NCI-H510A (cell line): ENCODE results near the gene DSTN.

ENCODE experiments used
- DNase-seq: peaks from one replicate; lab custom pipeline; 2025; lab: John Stamatoyannopoulos, UW

Gene DSTN

GRCh38 chr20:17637413-17637780 is 67.5 kb downstream of the DSTN start:
- DNase-seq, result no peak

DNA sequence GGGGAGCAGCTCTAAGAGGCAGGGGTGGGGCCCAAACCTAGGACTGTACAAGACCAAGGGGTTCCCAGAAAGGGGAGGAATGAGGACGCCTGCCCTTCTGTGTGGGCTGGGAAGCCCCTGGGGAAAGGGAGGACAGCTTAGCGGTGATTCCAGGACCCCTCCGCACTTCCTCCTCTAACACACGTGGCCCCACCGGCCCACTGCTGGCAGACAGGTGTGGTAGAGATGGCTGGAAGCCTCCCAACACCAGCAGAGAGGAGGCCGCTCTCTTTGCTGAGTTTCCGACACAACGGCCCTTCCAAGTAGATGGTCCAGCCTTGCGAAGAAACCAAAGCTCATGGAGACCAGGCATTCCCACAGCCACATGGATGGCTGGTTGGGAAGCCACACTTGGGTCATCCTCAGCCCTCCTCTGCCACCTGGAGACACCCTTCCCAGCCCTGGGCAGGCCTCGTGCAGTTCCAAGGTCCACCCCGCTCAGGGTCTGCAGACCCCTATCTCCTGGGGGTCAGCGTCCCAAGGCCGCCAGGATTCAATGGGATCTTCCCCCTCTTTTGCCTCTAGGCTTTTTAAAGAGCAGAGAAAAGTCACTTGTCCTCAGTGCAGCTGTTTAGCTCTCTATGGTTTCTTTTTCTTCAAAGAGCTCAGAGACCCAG is 68.2 kb downstream of the DSTN start:
- no peak for DNase-seq

DNA sequence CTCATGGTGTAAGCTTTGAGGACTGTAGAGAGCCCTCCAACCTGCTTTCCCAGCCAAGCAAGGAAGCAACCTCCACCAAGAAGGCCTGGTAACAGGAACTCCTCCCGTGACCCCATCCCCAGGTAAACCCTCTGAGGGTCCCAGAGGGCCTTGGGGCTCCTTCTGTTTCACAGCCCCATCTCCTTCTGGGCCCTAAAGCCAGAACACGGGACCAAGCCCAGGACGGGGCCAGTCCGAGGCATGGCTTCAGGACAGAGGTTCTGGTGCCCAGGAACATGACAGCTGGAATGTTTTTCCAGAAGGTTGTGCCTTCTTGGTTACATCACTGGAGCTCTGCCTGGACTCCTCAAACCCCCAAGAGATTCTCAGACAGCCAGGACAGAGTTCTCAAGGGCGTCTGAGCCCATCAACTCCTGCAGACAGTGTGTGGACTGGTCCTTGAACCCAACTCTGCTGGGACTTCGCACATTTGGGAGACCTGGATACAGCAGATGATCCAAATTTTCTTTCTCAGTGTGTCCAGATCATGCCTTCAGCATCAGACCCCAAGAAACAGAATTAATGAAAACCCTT is 69.0 kb downstream of the DSTN start:
- no peak for DNase-seq

GRCh38 chr20:17640146-17640874 is 70.4 kb downstream of the DSTN start:
- no peak for DNase-seq

DNA sequence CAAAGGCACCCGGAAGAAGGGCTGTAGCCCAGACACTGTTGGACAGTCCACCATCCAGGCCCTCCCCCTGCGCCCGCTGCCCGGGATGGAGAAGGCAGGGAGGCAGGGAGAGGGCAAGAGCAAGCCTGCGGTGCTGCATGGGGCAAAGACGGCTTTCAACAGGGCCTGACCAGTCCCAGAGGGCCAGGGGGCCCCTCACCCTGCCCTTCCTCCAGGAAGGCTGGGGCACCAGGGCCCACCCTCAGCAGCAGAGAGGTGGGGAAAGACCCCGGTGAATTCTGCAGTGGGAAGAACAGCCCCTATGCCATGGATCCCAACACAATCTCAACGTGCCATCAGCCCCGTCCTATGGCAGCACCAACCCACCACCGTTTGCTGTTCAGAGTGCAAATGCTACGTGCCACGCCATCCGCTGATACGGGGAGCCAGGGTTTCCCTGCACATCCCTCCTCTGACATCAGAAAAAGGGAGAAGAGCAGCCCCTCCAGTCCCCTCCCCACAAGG is 71.1 kb downstream of the DSTN start:
- no peak for DNase-seq

DNA sequence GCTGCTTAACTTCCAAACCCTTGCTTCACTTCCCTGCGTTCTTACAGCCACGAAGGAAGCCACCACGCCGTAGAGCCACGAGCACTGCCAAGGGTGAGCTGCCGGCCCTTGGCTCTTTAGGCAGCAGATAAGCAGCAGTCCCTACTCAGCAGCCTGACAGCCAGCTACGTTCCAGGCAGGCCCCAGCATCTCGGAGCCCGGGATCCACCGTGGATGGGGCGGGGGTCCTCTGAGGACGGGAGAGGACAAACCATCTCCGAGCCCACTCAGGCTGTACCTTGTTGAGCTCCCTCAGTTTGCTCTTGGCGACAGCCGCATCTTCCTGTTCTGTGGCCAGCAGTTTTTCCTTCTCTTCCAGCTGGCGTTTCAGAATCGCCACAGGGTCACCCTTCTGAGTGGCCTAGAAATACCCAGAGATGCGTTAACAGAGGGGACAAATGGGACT is 71.7 kb downstream of the DSTN start:
- DNase-seq, result no peak

- DNase-seq, result no peak
These were observed 72.1 kb downstream of the DSTN start for GRCh38 chr20:17641993-17642392.

DNA sequence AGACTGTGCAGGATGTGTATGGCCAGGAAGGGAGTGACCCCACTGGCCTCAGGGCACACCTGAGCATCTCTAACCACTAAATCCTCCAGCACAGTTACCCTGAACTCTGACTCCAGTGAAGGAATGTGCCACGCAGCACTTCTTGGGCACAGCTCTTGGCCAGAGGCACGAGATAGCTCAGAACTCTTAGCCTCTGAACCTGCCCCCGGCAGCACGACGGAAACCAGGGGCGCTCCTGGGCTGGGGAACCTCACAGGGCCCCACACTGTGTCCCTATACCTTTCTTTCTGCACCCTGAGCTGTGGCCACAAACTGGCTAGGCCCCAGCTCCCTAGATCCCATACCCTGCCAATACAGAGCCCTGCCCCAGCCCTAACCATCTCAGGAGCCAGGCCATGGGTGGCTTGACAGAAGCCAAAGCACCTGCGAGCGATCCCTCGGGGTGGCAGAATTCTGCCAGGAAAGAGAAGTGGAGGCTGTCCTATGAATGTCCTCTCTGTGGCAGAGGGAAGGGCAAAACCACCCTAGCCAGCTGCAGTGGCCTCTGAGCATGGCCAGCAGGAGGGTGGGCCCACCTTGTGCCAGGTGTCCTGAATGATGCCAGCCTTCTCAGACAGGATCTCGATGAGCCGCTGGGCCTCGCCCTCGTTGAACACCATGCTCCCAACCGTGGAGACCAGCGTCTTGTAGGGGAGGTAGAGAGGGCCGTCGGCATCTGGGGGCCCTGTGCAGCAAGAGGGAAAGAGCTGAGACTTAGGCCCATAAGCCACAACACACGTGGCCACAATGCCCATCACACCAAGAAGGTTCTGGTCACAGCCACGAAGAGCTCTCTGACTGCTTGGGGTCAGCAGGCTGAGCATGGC is 72.8 kb downstream of the DSTN start:
- DNase-seq, result no peak

DNA sequence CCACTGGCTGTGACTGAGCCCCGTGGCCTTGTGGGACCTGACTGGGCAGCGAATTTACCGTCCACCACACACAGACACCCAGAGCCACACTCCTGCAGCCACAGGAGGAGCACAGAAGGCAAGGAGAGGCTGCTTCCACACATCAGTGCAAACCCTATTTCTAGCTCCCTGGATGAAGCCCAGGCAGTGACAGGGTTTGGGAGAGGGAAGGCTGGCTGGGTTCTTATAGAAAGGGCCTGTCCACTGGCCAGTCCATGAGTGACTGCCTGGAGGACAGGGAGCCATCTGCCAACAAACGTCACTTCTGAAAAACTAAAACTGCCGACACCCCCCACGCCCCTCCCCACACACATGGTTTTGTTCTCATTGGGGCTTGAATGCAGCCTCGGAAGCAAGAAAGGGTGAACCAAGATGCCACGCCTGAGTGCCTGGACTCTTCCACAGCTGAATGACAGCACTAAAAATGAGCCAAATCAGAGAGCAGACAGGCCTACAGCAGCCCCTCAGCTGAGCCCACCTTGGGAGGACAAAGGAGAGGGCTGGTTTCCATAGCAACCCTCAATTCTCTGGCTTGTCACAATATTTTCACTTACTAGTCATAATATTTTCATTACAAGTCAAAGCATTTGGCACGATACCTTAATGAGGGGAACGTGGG is 73.8 kb downstream of the DSTN start:
- no peak for DNase-seq

DNA sequence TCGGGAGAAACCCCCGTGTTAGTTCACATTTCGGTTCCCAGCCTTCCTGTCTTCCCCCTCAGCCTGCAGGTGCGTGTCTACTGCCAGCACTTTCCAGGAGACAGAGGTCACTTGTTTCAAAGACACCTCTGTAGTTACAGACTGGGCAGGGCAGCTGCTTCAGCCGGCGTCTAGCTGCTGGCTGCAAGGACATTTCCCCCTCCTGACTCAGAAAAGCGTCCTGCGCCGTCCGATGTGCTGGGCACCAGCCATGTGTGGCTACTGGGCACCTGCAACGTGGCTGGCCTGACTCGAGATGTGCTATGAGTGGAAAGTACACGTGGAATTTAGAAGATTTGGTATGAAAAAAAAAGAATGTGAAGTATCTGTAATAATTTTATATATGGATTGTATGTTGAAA is 74.6 kb downstream of the DSTN start:
- DNase-seq, result no peak

DNA sequence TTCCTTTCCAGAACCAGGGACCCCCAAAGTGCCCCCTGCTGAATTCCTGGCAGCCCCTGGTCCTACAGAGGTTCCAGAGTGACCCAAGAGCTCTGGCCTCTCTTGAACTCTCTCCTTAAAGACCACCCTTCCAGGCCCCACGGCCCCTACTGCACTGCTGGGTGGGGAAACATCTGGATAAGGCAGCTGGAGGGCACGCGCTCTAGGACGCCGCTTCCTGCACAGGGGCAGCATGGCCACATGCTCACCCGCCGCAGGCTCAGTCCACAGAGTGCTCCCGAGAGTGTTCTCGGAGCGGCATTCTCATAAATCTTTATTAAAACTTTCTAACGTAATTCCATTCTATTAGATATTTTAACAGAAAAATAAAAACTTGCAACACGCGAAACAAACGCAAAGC is 75.1 kb downstream of the DSTN start:
- DNase-seq, result no peak

DNA sequence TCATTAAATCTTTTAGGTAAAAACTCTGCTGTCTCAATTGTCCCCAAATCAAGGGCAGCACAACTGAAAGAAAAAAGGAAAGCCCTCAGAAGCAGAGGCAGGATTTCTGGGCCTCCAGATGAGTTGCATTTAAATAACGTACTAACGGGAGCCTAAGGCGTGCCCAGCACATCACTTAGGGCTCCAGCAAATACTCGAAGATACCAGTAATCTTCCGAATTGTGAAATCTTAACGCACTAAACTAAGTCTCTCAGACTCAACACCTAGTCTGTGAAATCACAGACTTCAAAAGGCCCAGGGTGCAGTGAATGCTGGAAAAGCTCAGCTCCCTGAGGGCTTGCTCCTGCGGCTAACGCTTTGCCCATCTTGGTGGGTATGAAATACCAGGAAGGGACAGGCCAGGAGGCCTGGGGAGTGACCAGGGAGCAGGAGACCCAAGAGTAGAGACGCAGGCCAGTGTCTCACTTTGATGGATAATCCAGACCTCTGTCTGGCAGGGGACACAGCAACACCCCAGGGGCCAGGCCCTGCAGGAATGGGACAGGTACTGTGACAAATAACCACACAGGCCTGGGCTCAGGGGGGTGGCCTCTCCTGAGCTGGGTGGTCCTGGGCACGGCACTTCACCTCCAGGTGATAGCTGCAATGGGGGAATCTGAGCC is 75.8 kb downstream of the DSTN start:
- no peak for DNase-seq

GRCh38 chr20:17646209-17646960 is 76.5 kb downstream of the DSTN start:
- no peak for DNase-seq

GRCh38 chr20:17646961-17647301 is 77.1 kb downstream of the DSTN start:
- peak; percentile 56 for DNase-seq

GRCh38 chr20:17647391-17648314 is 77.8 kb downstream of the DSTN start:
- DNase-seq, result no peak

- no peak for DNase-seq
These were observed 78.4 kb downstream of the DSTN start for GRCh38 chr20:17648315-17648646.

DNA sequence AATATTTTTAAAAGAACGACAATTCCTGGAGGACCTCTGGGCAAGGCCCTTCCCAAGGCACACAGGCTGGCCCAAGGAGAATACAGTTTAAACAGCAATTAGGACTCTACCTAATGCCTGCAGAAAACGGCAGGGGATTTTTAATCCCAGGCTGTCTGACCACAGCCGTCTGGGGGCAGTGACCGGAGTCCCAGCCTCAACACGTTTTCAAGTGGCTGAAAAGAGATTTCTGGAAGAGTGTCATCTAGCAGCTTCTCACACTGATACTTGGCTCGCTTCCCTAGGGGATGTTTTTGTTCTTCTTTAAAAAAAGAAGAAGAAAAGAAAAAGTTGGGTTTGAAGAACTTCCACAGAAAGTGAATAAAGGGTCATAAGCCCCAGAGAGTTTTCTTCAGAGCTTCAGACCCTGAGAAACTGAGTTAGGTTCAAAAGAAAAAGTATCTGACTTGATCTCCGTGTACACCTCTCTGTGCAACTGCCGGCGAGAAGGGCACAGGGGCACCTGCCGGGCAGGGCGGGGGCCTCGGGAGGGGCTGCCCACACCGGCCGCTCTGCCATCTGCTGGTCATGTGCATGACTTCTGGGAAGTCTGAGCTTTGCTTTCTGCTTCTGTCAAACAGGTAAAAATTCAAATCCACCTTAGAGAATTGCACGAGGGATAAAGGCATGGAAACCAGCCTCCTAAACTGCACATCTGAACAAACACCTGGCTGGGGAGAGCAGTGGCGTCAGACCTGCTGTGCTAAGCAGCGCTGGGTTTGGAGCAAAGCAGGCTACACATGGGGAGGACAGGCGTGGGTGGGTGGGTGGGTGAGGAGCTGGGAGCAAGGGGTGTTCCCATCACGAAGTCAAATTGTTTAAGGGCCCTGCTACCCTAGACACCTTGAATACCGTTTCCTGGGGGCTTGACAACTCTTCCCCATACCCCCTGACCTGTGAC is 79.2 kb downstream of the DSTN start:
- DNase-seq, result peak; percentile 78

- no peak for DNase-seq
These were observed 80.6 kb downstream of the DSTN start for GRCh38 chr20:17650301-17651128.
